GM19193 (cell line): ENCODE results near the gene ANKH.

ENCODE experiments used
- POLR2A ChIP-seq: IDR thresholded peaks from 4 replicates; pipeline ENCODE4 v1.6.1; 2011; ENCODE audit not compliant: insufficient read depth, insufficient read length; ENCODE audit errors: extremely low read depth

ANKH gene

DNA sequence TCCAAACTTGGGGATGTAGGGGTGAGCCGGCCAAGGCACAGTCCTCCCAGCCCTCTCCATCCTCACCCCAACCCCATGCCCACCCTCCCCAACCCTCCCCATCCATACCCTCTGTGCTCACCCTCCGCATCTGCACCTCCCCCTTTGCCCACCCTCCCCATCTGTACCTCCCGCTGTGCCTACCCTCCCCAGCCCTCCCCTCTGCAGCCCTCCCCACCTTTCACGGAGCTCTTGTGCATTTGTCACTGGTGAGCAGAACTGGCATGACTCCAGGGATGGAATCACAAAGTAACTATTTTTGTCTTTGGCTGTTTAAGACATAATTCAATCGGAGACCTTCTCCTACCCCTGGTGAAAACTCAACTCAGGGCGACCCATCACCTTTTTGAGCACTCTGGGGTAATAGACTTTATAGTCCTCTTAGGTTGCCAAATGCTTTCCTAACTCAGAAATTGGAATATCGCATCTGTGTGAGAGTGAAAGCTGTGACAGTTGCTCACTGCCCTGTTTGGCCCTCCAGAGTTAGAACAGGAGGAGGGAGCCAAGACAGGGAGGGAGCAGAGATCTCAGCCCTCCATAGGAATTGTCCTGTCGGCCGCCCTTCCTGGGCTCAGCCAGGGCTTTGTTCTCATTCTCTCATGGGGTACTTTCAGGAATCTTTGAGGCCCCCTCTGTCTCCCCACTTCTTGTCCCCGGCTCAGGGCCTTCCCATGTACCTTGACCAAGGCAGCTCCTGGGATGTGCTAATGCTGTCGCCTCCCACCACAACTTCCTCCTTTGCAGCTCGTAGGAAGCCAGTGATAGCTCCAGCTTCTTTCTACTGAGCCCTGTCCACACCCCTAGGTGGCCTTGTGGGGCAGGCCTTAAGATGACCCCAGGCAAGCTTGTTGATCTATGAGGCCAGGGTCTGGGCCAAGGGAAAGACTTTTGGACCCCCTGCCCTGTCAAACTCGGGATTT lies 170.8 kb downstream of the ANKH start:
- TF ChIP-seq POLR2A, result no peak

DNA sequence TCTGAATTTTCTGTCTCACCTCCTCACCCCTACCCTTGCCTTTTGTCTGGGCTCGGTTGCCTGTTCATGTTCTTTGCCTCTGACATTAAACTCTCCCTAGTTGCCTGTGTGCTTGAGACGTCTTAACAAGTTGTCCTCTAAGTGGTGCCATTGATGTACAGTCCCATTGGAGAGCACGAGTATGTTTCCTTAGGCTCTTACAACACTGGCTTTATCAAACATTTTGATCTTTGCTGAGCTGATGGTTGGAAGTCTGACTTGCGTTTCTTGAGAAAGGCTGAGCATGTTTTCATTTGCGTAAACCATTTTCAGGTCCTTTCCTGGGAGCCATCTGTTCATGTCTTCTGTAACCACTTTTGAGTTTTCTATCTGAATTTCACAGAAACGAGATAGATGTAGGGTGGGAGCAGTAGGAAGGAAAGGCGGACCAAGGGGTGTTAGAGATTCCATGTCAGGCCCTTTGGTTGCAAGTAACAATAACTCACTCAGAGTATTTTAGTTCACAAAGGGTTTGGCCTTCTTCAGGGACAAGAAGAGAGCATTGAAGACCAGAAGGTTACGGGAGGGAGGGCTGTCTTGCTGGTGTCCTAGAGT lies 171.7 kb downstream of the ANKH start:
- TF ChIP-seq POLR2A, result no peak

DNA sequence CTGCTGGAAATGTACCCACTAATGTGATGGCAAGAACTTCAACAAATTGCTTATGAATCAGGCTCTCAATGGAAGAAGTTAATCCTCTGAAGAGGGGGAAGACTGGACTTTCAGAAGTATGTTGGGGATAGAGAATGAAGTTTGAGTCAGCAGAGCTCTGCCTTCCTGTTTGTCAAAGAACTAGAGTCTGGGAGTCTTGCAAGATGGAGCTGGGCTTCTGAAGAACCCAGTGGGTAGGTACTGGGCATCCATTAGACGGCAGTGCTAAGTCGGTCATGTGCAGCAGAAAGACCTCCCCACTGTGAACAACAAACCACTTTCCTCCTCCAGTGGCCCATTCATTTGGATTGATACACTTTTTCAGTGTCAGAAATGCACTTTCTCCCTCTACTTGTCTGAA lies 172.4 kb downstream of the ANKH start:
- TF ChIP-seq POLR2A, result no peak

DNA sequence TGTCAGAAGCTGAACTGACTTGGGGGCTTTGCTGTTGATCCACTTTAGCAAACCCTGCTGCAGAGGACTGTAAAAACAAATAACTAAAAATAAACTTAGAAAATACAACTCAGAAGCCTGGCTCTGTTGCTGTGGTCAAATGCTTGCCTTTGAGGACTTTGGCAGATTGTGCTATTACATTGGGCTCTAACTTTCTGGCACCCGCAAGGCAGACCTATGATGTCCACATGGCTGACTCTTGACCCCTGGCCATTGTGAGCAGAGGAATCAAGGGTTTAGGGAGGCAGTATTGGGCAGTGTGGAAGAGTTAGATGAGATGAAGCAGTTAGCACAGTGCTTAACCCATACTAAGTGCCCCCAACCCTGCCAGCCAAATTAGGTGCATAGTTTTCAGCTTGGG lies 173.1 kb downstream of the ANKH start:
- no peak for TF ChIP-seq POLR2A

DNA sequence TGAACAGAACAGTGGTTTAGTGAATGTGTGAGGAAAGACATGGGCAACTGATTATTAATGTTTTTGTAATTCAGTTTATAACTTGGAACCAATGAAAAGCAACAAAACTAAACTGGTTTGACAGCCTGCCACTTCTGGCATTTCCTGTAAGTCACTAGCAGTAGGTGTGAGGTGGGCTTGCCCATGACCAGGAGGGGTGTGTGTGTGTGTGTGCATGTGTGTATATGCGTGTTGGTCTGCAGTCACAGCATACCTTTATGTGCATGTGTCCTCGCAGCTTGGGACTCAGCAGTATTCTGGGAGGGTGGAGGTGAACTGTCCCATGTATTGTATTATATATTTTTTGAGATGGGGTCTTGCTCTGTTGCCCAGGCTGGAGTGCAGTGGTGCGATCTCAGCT lies 174.7 kb downstream of the ANKH start:
- no peak for TF ChIP-seq POLR2A

DNA sequence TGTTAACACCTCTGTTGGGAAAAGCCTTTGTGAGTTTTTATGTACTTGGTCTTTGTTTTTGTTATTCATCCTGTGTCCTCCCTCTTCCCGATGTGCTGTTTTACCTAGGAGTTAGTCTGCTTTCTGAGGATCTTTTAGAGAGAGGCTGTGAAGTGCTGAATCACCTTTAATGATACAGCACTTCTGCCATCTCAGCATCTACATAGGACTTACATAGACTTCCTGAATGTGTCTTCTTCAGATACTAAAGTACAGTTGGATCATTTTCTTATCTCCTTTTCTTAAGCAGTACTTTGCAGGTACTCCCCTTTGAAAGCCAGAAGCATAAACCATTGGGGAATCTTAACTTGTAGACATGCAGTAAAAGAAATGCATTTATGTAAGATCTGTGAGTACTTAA lies 175.5 kb downstream of the ANKH start:
- TF ChIP-seq POLR2A, result no peak

DNA sequence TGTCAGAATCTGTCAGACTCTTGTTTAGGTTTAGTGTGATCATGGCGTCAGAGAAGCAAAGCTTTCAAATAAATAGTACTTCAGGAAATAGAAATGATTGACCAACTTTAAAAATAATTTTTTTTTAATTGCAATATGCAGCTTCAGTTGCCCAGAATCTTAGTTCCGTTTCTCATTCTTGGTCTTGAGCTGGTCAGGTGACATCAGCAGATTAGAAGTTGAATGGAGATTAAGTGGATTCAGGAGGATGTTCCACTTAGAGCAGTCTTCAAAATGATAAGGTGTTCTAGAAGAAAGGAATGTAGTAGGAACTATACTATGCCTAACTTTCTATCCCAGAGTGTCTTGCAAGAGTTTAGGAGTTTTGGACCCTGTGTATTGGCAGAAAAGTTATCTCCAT lies 176.4 kb downstream of the ANKH start:
- no peak for TF ChIP-seq POLR2A

DNA sequence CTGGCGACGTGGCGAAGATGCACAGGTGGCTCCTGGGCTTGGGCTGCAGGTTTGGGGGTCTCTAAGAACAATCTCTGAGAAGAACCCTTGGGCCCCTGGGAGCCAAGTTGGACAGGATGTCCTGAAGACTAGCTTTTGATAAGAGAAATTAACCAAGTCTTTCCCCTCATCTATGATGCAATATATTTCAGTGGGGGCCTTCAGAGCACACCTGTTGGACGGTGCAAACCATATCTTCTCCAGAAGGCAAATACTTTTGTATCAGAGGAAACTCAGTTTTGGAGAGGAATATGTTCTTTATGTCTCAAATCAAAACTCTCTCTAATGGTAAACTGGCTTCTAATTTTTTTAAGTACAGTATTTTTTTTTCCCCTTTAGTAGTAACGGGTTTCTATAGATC lies 178.5 kb downstream of the ANKH start:
- TF ChIP-seq POLR2A, result no peak

DNA sequence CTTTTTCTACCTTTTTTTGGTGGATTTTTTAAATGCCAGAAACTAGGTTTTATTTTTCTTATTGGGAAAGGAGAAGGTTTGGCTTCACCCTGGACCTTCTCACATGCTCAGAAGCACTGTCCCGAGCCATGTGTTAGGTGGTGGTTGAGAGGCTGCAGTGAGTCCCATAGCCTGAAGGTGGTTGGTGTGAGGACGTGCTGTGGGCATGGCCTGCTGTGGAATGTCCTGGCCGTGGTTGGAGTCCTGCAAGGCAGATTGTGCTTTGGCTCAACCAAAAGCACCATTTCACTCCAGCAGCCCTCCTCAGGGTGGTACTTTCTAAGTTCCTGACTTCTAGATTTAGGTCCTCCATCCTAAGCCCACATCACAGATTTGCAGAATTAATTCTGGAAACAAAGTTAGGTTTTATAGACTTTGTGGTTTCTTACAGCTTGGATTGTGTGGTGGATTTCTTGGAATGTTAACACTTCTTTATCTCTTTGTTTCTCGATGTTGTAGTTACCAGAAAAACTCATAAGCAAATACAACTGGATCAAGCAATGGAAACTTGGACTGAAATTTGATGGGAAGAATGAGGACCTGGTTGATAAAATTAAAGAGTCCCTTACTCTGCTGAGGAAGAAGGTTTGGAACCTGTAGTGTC lies 184.4 kb downstream of the ANKH start:
- TF ChIP-seq POLR2A, result no peak

DNA sequence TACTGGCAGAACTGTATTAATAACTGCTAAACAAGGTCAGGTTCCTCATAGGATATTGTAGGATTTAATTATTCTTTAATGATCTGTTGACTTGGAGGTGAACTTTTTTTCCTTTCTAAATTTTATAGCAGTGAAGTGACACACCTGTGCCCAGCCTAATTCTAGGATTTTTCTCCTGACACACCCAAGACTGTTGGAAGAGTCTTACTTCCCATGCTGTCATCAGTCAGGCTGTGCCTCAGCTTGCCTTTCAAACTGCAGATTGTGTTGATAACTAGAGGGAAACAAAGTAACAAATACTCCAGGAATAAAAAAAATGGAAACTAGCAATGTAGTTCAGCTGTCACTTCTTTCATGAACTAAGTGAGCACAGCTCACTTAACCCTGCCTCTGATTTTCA lies 185.1 kb downstream of the ANKH start:
- no peak for TF ChIP-seq POLR2A

DNA sequence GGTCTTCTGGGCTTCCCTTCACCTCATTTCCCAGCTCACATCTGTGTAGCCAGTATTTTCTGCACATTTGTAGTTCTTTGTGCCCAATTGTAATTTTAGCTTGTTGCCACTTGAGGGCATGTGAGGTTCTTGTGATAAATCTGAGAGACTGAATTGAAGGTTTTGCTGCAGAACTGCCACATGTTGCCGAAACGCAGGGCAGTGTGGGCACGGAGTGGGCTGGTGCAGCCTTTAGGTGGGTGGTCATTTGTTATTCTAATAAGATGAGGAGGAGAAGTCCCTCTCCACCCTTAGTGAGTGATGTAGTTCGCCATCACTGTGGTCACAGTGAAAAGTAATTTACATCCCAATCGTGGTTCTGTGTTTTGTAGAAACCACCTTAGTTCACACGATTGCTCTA lies 185.8 kb downstream of the ANKH start:
- TF ChIP-seq POLR2A, result no peak

DNA sequence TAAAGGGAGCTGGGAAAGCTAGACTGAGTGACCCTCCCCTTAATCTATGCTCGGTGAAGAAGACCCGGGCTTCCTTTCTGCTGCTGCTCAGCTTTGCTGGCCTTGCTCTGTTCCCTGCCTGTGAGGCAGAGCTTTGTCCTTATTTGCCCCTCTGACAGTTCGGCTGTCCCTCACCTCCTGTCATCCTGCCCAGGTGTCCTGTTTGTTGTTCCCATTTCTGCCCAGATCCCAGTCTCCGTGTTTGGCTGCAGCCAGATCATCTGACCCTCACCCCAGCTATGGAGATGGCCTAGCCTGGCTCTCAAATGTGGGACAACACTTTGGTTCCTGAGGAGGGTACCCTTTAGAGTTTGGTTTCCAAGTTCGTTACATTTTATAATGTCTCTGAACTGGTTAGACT lies 186.8 kb downstream of the ANKH start:
- TF ChIP-seq POLR2A, result no peak

DNA sequence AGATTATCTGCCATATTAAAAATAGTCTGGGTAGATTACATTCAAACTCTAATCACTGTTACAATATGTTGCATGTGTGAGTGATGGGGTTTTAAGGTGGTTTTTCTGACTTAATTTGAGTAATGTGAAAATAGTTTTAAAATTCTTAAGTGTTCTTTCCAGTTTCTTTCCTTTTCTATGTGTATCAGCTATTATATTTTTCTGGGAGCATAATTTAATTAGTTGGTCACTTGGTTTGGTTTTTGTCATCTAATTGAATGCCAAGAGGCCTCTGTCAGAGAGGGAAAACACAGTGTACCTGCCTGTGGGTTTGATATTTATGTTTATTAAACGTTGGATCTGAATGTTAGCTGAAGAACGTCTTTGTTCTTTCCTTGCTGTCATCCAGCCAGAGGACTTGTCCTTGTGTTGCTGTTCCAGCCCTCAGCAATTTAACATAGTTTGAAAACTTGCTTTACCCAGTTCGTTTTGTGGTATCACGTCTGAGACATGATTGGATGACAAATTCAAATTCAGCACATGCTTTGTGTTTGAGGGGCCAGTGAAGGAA lies 187.6 kb downstream of the ANKH start:
- TF ChIP-seq POLR2A, result no peak

DNA sequence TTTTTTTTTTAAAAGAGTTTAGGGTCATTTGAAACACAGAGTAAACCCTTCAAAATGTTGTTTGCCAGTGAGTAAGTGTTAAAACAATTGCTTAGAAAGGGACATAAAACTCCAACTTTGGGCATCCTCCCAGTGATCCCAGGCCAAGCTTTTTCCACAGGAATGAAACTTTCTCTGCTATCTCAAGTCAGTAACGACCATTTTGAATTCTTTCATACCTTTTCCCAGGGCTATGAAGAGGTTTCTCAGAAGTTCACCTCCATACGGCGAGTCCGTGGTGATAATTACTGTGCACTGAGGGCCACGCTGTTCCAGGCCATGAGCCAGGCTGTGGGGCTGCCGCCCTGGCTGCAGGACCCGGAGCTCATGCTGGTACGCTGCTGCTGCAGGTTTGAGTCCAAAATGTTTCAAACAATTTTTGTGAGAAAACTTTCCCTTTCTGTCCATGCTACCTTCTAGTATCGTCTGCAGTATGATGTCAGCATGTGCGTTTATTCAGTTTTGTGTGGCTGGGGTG lies 190.3 kb downstream of the ANKH start:
- TF ChIP-seq POLR2A, result no peak

DNA sequence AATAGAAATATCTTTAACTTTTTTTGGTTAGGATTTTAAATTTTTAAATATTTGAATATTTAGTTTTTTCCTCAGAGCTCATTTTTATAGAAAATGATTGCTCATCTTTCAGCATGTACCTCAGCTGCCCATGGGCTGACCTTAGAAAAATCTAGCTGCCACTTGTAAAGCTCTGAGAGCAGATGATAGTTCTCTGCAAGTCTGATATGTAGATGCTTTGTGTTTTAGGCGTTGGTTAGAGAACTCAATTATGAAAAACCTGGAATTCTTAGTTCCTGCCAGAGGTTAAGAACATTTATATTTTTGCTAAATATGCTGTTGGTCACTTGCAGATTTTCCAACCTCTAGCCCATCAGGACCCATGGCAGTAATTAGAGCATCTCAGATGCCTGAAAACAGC lies 192.0 kb downstream of the ANKH start:
- no peak for TF ChIP-seq POLR2A
